Right lobe of liver (tissue), 6 donors: ENCODE results near the gene COLEC11. TPM values are rescaled to one million over a fixed set of nuclear protein-coding genes. Genes with fewer than 3 reads are reported as not detected.
A peak's percentile ranks its signal among the peaks of the same experiment; 100 is the strongest.

ENCODE experiments used
- ATAC-seq, 4 donors: fragments of 200-7000 bp; cut with Tn5 transposase; one replicate each; pipeline ENCODE4 v1.9.1; 2020; ENCODE audit warnings: mild to moderate bottlenecking in 4 of 4, moderate library complexity in 4 of 4
- DNase-seq, 3 donors: peaks; one replicate each; pipeline ENCODE4 v3.0.0-alpha.2; 2020
- H3K27ac ChIP-seq, 3 donors: fragments of 200-600 bp; one replicate each; pipeline ENCODE4 v1.8.0; 2022
- H3K27me3 ChIP-seq, 2 donors: fragments of 200-600 bp; one replicate each; pipeline ENCODE4 v1.8.0; 2022
- H3K36me3 ChIP-seq, 4 donors: fragments of 200-600 bp; sonication (generic) in 1 of 4; one replicate each; pipeline versions ENCODE4 v1.5.1 to v1.8.0; 2017 to 2022; ENCODE audit warnings: control low read depth in 1 of 4
- H3K4me1 ChIP-seq, 4 donors: fragments of 200-600 bp; sonication (generic) in 1 of 4; one replicate each; pipeline versions ENCODE4 v1.5.1 to v1.8.0; 2017 to 2022; ENCODE audit warnings: control low read depth in 1 of 4
- H3K4me3 ChIP-seq, 3 donors: fragments of 200-600 bp; one replicate each; pipeline ENCODE4 v1.8.0; 2022
- H3K9me3 ChIP-seq, 4 donors: fragments of 200-600 bp; sonication (generic) in 1 of 4; one replicate each; pipeline versions ENCODE4 v1.5.1 to v1.8.0; 2017 to 2022; ENCODE audit warnings: control low read depth in 1 of 4
- POLR2A ChIP-seq: fragments of 450-650 bp; IDR thresholded peaks from one replicate; pipeline ENCODE4 v1.6.1; 2017; ENCODE audit warnings: antibody characterized with exemption, mild to moderate bottlenecking
- WGBS: methylation state at CpG from one replicate; pipeline ENCODE4 v1.1.6; 2018; ENCODE audit warnings: low coverage, low lambda C conversion rate; ENCODE audit not compliant: insufficient coverage; ENCODE audit errors: missing lambda C conversion rate; 5-methylcytosine and 5-hydroxymethylcytosine counted together
- intact Hi-C, 2 donors: fragments of 100-400 bp; cut with DNase I; formaldehyde crosslinking; loops; one replicate each; pipeline versions ENCODE4 v1.11.2 to v1.14.1; 2022
- total RNA-seq, 6 experiments: library from RNA; depleted of rRNA in 2 of 6; stranded (reverse); fragments of >200 nt in 2 of 6; fragmentation: NEBNext Ultra II Directional in 3 of 6; extraction: Animal tissue kit (Norgen Biotek cat#: 25700) in 3 of 6; gene quantifications; one replicate each; pipeline versions ENCODE4 v1.1.0 to v1.2.4, GENCODE V29; 2016 to 2023
- TF ChIP-seq, protein P1 (sequence below), 4 donors: fragments of 200-600 bp in 3 of 4; fragments of 450-650 bp in 1 of 4; IDR thresholded peaks; one replicate each; pipeline versions ENCODE4 v1.5.1 to v1.8.0; 2016 to 2022; ENCODE audit warnings: antibody characterized with exemption in 4 of 4, mild to moderate bottlenecking in 2 of 4
- donor health status: DM: no; HTN: yes; CAD: no.
- donor health status: DM: no; HTN: no; CAD: no.
- donor health status: DM: no; HTN: no; CAD: no.
- donor health status: DM: no; HTN: yes; CAD: no.
- donor health status: DM: no; HTN: yes; CAD: no.

COLEC11 gene
- total RNA-seq, 6 experiments from 2014 or later: 25.2 to 58.6 (median 41.1) TPM

GRCh38 chr2:3602553-3603339 is 7.8 kb downstream of the COLEC11 start:
- WGBS: 70% methylated on average over 16 of the region's 25 CpGs

GRCh38 chr2:3603536-3604206 is 8.8 kb downstream of the COLEC11 start:
- Histone ChIP-seq H3K9me3 (no peaks in the 10 kb centered on the region), H3K27me3 (no peaks in the 10 kb centered on the region), H3K36me3 (no peaks in the 10 kb centered on the region), H3K4me1 (no peaks in the 10 kb centered on the region), H3K27ac (peak overlapping the region; percentile 36 to 53 (median 51)), H3K4me3 (no peak overlapping the region)
- 88% methylated on average over 7 of the region's 19 CpGs for WGBS
- no peak for TF ChIP-seq POLR2A
- TF ChIP-seq, protein P1, sequence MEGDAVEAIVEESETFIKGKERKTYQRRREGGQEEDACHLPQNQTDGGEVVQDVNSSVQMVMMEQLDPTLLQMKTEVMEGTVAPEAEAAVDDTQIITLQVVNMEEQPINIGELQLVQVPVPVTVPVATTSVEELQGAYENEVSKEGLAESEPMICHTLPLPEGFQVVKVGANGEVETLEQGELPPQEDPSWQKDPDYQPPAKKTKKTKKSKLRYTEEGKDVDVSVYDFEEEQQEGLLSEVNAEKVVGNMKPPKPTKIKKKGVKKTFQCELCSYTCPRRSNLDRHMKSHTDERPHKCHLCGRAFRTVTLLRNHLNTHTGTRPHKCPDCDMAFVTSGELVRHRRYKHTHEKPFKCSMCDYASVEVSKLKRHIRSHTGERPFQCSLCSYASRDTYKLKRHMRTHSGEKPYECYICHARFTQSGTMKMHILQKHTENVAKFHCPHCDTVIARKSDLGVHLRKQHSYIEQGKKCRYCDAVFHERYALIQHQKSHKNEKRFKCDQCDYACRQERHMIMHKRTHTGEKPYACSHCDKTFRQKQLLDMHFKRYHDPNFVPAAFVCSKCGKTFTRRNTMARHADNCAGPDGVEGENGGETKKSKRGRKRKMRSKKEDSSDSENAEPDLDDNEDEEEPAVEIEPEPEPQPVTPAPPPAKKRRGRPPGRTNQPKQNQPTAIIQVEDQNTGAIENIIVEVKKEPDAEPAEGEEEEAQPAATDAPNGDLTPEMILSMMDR (IDR thresholded peaks at IDR 0.05): no peak
- intact Hi-C loops: no loop called here
- no peak for ATAC-seq
- DNase-seq: peak in 1 of 3 donors; percentile 24

More at GRCh38 chr2:3602553-3603339, 7.8 kb downstream of the COLEC11 start:
- no peaks in the 10 kb centered on the region for H3K27me3 ChIP-seq
- H3K4me3 ChIP-seq: no peak overlapping the region
- DNase-seq: peak in 1 of 3 donors; percentile 49
- no peaks in the 10 kb centered on the region for H3K9me3 ChIP-seq
- no peaks in the 10 kb centered on the region for H3K4me1 ChIP-seq
- H3K36me3 ChIP-seq: no peaks in the 10 kb centered on the region
- TF ChIP-seq, protein P1 (IDR thresholded peaks at IDR 0.05): no peak
- TF ChIP-seq POLR2A: no peak
- ATAC-seq: peak in 3 of 4 donors; percentile 6 to 24 (median 14)
- H3K27ac ChIP-seq: no peak overlapping the region
- intact Hi-C loops: no loop called here

GRCh38 chr2:3604207-3604877 is 9.4 kb downstream of the COLEC11 start:
- H3K27ac ChIP-seq: peak overlapping the region; percentile 36 to 53 (median 51)
- ATAC-seq (peak in 3 of 4 donors; percentile 53 to 60 (median 55)), DNase-seq (peak in 1 of 3 donors; percentile 45)
- no peak overlapping the region for H3K4me3 ChIP-seq
- TF ChIP-seq, protein P1 (IDR thresholded peaks at IDR 0.05): no peak
- no peak for TF ChIP-seq POLR2A
- H3K27me3 ChIP-seq: no peaks in the 10 kb centered on the region
- H3K9me3 ChIP-seq: no peaks in the 10 kb centered on the region
- intact Hi-C loops: no loop called here
- no peaks in the 10 kb centered on the region for H3K36me3 ChIP-seq
- 61% methylated on average over 11 of the region's 16 CpGs for WGBS
- H3K4me1 ChIP-seq: no peaks in the 10 kb centered on the region

DNA sequence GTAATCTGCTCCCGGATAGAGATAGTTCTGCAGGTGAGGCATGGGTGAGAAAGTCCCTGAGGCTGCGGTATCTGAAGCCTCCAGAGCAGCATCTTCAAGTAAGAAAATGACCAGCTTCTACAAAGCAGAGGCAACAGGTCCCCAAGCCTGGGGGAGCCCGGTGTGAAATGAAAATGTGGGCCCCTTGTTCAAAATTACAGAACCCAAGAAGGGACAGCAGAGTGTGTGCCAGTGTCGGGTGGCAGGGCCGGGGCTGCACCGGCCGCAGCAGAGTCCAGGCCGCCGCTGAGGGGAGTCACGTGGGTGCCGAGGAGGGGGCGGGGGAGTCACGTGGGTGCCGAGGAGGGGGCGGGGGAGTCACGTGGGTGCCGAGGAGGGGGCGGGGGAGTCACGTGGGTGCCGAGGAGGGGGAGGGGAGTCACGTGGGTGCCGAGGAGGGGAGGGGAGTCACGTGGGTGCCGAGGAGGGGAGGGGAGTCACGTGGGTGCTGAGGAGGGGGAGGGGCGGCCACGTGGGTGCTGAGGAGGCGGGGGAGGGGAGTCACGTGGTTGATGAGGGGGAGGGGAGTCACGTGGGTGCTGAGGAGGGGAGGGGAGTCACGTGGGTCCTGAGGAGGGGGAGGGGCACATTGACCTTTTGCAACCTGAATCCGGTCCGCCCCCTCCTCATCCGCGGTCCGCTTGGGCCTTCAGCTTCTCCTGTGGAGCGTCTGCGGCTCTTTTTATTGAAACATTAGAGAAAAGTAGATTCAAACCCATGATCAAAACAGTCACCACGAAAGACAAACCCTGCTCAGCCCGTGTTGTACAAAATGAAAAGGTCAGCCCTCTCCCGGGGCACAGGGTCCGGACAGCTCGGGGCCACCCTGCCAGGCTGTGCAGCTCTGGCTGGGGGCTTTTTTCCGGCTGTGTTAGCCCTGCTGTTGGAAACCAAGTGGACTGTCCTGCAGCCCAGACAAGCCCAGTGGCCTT is 10.4 kb downstream of the COLEC11 start:
- 56% methylated on average over 31 of the region's 44 CpGs for WGBS
- H3K27ac ChIP-seq: peak overlapping the region in 2 of 3 donors; percentile 50 to 78
- no peaks in the 10 kb centered on the region for H3K9me3 ChIP-seq
- H3K4me1 ChIP-seq: no peaks in the 10 kb centered on the region
- peak overlapping the region in 2 of 3 donors; percentile 10 to 45 for H3K4me3 ChIP-seq
- no peaks in the 10 kb centered on the region for H3K27me3 ChIP-seq
- ATAC-seq: peak in 3 of 4 donors; percentile 52 to 77 (median 56)
- no peaks in the 10 kb centered on the region for H3K36me3 ChIP-seq
- peak in 1 of 3 donors; percentile 78 for DNase-seq
- intact Hi-C loops: no loop called here
- TF ChIP-seq POLR2A: no peak
- TF ChIP-seq, protein P1 (IDR thresholded peaks at IDR 0.05): no peak
